ENCODE results near the gene MTRR.

MTRR gene

GRCh38 chr5:7852542-7852941 lies 16.4 kb upstream of the MTRR start:
- no peak overlapping the region for H3K4me2 ChIP-seq (ENCODE audit: insufficient read depth, low read length)
- no peaks in the 10 kb centered on the region for H3K4me1 ChIP-seq (ENCODE audit: insufficient read depth, low read length)
- peaks cover 5% of the 10 kb centered on the region for H3K9me3 ChIP-seq (ENCODE audit: insufficient read depth, low read length, severe bottlenecking)
- no peaks in the 10 kb centered on the region for H3K27me3 ChIP-seq (ENCODE audit: insufficient read depth, low read length, poor library complexity)
- H3K4me3 ChIP-seq (ENCODE audit: low read depth in 1 of 2, low read length in 2 of 2), result no peak overlapping the region
- no peaks in the 10 kb centered on the region for H4K20me1 ChIP-seq (ENCODE audit: insufficient read depth, low read length)
- no peak overlapping the region for H3K9ac ChIP-seq (ENCODE audit: low read depth, low read length)
- ATAC-seq (ENCODE audit: insufficient read depth, low read depth) (no peak), DNase-seq (no peak)
- H3K27ac ChIP-seq (ENCODE audit: low read length), result no peak overlapping the region
- H2AFZ ChIP-seq (ENCODE audit: low read depth, low read length), result no peak overlapping the region
- peaks cover 3% of the 10 kb centered on the region; the same call in 1 of the 2 replicates for H3K36me3 ChIP-seq (ENCODE audit: insufficient read depth, low read length)
- no peaks in the 10 kb centered on the region for H3K79me2 ChIP-seq (ENCODE audit: insufficient read depth, low read length)
- TF ChIP-seq CTCF (IDR thresholded peaks at IDR 0.05; ENCODE audit: borderline replicate concordance, extremely low read depth, low read length, poor library complexity, severe bottlenecking) (no peak), EZH2 (IDR thresholded peaks at IDR 0.05; ENCODE audit: borderline replicate concordance, low read depth, low read length, severe bottlenecking) (no peak)

- no peaks in the 10 kb centered on the region for H4K20me1 ChIP-seq (ENCODE audit: insufficient read depth, low read length)
- no peaks in the 10 kb centered on the region for H3K79me2 ChIP-seq (ENCODE audit: insufficient read depth, low read length)
- no peaks in the 10 kb centered on the region for H3K27me3 ChIP-seq (ENCODE audit: insufficient read depth, low read length, poor library complexity)
- H2AFZ ChIP-seq (ENCODE audit: low read depth, low read length), result no peak overlapping the region
- no peak for ATAC-seq (ENCODE audit: insufficient read depth, low read depth)
- DNase-seq, result no peak
- TF ChIP-seq EZH2 (IDR thresholded peaks at IDR 0.05; ENCODE audit: borderline replicate concordance, low read depth, low read length, severe bottlenecking), result no peak
- no peak for TF ChIP-seq CTCF (IDR thresholded peaks at IDR 0.05; ENCODE audit: borderline replicate concordance, extremely low read depth, low read length, poor library complexity, severe bottlenecking)
- H3K9ac ChIP-seq (ENCODE audit: low read depth, low read length), result no peak overlapping the region
- H3K4me2 ChIP-seq (ENCODE audit: insufficient read depth, low read length), result no peak overlapping the region
- peaks cover 7% of the 10 kb centered on the region; the same call in 1 of the 2 replicates for H3K36me3 ChIP-seq (ENCODE audit: insufficient read depth, low read length)
- no peak overlapping the region for H3K4me3 ChIP-seq (ENCODE audit: low read depth in 1 of 2, low read length in 2 of 2)
- H3K27ac ChIP-seq (ENCODE audit: low read length), result no peak overlapping the region
- H3K4me1 ChIP-seq (ENCODE audit: insufficient read depth, low read length), result no peaks in the 10 kb centered on the region
- peaks cover 5% of the 10 kb centered on the region for H3K9me3 ChIP-seq (ENCODE audit: insufficient read depth, low read length, severe bottlenecking)
These were observed 16.0 kb upstream of the MTRR start for GRCh38 chr5:7852988-7853387.

- Histone ChIP-seq H3K4me1 (ENCODE audit: insufficient read depth, low read length) (no peaks in the 10 kb centered on the region), H2AFZ (ENCODE audit: low read depth, low read length) (no peak overlapping the region), H3K36me3 (ENCODE audit: insufficient read depth, low read length) (peaks cover 22% of the 10 kb centered on the region), H3K4me3 (ENCODE audit: low read depth in 1 of 2, low read length in 2 of 2) (no peak overlapping the region), H3K27me3 (ENCODE audit: insufficient read depth, low read length, poor library complexity) (no peaks in the 10 kb centered on the region), H3K79me2 (ENCODE audit: insufficient read depth, low read length) (no peaks in the 10 kb centered on the region), H3K9ac (ENCODE audit: low read depth, low read length) (no peak overlapping the region), H3K4me2 (ENCODE audit: insufficient read depth, low read length) (no peak overlapping the region), H3K9me3 (ENCODE audit: insufficient read depth, low read length, severe bottlenecking) (peaks cover 5% of the 10 kb centered on the region), H3K27ac (ENCODE audit: low read length) (no peak overlapping the region), H4K20me1 (ENCODE audit: insufficient read depth, low read length) (no peaks in the 10 kb centered on the region)
- TF ChIP-seq EZH2 (IDR thresholded peaks at IDR 0.05; ENCODE audit: borderline replicate concordance, low read depth, low read length, severe bottlenecking) (no peak), CTCF (IDR thresholded peaks at IDR 0.05; ENCODE audit: borderline replicate concordance, extremely low read depth, low read length, poor library complexity, severe bottlenecking) (no peak)
- DNase-seq, result no peak
- ATAC-seq (ENCODE audit: insufficient read depth, low read depth), result no peak
These were observed 13.3 kb upstream of the MTRR start for GRCh38 chr5:7855611-7856010.

GRCh38 chr5:7856855-7857254 lies 12.1 kb upstream of the MTRR start:
- no peaks in the 10 kb centered on the region for H3K9me3 ChIP-seq (ENCODE audit: insufficient read depth, low read length, severe bottlenecking)
- no peak overlapping the region for H3K4me3 ChIP-seq (ENCODE audit: low read depth in 1 of 2, low read length in 2 of 2)
- H3K79me2 ChIP-seq (ENCODE audit: insufficient read depth, low read length), result no peaks in the 10 kb centered on the region
- no peak overlapping the region for H2AFZ ChIP-seq (ENCODE audit: low read depth, low read length)
- ATAC-seq (ENCODE audit: insufficient read depth, low read depth) (peak; percentile 85), DNase-seq (peak; percentile 42)
- TF ChIP-seq CTCF (IDR thresholded peaks at IDR 0.05; ENCODE audit: borderline replicate concordance, extremely low read depth, low read length, poor library complexity, severe bottlenecking) (peak; percentile 72), EZH2 (IDR thresholded peaks at IDR 0.05; ENCODE audit: borderline replicate concordance, low read depth, low read length, severe bottlenecking) (no peak)
- peaks cover 33% of the 10 kb centered on the region for H3K36me3 ChIP-seq (ENCODE audit: insufficient read depth, low read length)
- no peak overlapping the region for H3K9ac ChIP-seq (ENCODE audit: low read depth, low read length)
- no peaks in the 10 kb centered on the region for H3K27me3 ChIP-seq (ENCODE audit: insufficient read depth, low read length, poor library complexity)
- no peaks in the 10 kb centered on the region for H3K4me1 ChIP-seq (ENCODE audit: insufficient read depth, low read length)
- H4K20me1 ChIP-seq (ENCODE audit: insufficient read depth, low read length), result no peaks in the 10 kb centered on the region
- H3K4me2 ChIP-seq (ENCODE audit: insufficient read depth, low read length), result no peak overlapping the region
- H3K27ac ChIP-seq (ENCODE audit: low read length), result no peak overlapping the region

Data from DND-41 (cell line).